HG03432 (cell line): ENCODE results near the gene ZDHHC3.

ENCODE experiments used
- ATAC-seq: cut with Tn5 transposase; IDR thresholded peaks from one replicate; pipeline ENCODE4 v1.9.1; 2021; ENCODE audit warnings: mild to moderate bottlenecking, moderate library complexity; ENCODE audit not compliant: unreplicated experiment

The ZDHHC3 gene

GRCh38 chr3:44930911-44931310, 45.1 kb downstream of the ZDHHC3 start:
- no peak for ATAC-seq

- ATAC-seq: no peak
Measured at GRCh38 chr3:44929782-44930181, 46.2 kb downstream of the ZDHHC3 start.

GRCh38 chr3:44927371-44927770, 48.6 kb downstream of the ZDHHC3 start:
- ATAC-seq: no peak

DNA sequence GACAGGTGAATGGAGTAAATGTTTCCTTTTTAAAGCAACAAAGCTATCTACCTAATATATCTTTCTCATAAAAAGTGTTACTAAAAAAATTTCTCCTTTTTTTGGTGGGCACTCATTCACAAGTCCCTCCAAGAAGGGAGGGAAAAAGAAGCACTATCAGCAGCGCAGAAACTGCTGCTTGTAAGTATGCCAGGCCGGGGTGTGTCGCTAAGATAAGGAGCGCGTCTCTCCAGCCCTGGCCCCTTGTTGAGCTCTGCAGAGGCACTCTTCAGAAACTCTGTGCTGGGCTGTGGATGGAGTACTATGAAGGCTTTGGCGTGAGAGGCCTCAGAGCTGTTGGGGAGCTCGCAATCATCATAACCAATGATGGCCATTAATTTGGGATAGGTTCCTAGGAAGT, 49.1 kb downstream of the ZDHHC3 start:
- no peak for ATAC-seq

DNA sequence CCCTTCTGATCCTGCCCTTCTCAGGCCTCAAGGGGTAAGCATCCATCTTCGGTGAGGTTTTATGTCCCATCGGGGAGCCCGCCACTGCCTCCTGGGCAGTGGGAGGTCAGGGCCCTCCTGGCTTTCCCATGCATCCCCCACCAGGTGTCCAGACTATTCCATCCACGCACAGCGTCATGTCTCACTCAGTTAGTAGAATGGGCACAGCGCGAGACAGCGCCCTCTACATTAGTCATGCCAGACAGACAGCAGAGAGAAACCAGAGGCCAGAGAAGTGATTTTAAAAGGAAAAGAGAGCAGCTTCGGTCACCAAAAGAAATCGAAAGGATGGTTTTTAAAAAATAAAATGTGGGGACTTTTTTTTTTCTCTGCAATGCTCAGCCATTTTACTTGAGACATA, 49.8 kb downstream of the ZDHHC3 start:
- ATAC-seq: no peak

DNA sequence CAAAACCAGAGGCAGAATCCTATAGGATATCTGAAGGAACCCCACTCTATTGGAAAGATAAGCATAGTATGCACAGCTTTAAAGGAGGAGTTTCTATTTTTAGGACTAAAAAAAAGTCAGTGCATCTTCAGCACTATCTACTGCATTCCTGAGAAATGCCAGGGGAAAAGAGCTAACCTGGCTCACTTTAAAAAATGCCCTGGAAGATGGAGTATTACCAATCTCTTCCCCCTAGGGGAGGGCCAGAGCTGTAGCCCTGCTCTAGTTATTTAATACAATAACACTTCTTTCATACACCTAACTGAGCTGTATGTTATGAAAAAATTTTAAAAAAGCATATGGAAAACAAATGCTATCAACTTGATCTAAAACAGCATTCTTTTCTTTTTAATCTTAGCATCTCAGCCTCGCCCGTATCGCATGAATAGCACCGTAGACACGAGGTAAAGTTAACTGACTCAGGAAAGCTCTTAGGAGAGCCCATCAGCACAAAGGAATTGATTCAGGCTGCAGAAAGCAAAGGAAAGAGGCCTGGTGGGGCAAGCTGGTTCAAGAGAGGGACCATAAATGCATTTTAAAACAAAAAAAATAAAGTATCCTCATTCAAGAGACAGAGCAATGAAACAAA, 51.4 kb downstream of the ZDHHC3 start:
- no peak for ATAC-seq

DNA sequence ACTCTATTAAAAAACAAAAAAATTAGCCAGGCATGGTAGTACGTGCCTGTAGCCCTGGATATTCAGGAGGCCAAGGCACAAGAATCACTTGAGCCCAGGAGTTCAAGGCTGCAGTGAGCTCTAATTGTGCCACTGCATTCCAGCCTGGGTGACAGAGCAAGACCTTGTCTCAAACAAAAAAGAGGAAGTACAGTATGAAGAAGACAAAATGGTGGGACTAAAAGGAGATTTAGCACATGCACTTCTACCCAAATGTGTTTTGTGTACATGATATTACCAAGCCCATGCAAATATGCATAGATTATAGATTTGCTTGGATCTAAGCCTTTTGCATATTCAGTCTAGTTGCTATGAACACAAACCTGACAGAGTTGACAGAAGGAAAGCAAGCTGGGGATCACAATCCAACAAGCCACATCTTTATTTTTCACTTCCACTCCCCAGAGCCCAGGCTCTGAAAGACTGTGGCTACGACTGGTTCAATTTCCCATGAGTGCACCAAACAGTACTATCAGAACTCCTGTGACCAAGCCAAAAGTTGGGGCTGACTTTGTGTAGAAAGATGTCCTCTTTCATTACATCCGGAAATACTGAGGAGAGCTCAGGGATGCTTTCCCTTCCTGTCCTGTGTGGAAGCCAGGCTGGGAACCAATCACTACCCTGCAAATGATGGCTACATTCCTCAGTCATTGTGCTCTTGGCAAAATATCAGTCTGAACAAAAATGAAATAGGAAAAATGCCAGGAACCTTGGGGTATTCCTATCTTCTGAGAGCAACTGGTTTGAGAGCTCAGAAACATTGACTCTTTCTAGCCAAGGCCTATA, 52.1 kb downstream of the ZDHHC3 start:
- no peak for ATAC-seq

DNA sequence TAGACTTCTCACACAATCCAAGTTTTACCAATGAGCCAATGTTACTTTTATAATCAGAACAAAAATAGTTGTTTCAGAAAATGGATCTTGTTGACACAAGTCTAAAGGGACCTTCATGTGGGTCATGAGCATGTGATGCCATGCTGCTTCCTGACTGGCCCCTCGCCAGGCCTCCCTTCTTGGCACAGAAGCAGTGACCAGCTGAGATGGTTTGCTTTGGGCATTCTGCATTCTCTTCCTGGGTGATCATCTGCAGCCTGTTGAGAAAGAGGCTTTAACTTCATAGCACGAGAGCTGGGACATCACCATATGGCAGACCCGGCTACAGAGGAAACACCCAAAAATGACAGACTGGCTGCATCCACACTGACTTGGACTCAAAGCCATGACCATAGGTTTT, 55.9 kb downstream of the ZDHHC3 start:
- no peak for ATAC-seq

GRCh38 chr3:44918581-44918980, 57.4 kb downstream of the ZDHHC3 start:
- ATAC-seq: no peak

GRCh38 chr3:44918087-44918486, 57.9 kb downstream of the ZDHHC3 start:
- ATAC-seq: no peak

- ATAC-seq: no peak
Measured at GRCh38 chr3:44915702-44916438, 60.1 kb downstream of the ZDHHC3 start.

- no peak for ATAC-seq
Measured at GRCh38 chr3:44914936-44915335, 61.0 kb downstream of the ZDHHC3 start.

DNA sequence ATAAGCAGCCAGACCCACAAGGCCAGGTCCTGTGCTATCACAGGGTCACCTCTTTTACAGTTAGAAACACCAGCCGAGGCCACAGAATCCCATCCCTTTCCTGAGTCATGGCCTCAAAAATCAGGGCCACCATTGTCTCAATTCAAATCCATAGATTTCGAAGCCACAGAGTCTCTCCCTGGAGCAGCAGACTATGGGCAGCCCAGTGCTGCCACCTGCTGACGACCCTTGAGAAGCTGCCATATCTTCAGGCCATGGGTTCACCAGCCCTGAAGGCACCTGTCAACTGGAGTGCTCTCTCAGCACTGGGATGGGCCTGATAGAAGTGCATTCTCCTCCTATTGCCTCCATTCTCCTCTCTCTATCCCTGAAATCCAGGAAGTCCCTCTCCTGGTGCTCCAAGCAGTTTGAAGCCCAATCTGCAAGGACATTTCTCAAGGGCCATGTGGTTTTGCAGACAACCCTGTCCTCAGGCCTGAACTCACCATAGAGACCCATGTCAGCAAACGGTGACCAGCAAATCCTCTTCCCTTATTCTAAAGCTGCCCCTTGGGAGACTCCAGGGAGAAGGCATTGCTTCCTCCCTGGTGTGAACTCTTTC, 62.0 kb downstream of the ZDHHC3 start:
- ATAC-seq: no peak

DNA sequence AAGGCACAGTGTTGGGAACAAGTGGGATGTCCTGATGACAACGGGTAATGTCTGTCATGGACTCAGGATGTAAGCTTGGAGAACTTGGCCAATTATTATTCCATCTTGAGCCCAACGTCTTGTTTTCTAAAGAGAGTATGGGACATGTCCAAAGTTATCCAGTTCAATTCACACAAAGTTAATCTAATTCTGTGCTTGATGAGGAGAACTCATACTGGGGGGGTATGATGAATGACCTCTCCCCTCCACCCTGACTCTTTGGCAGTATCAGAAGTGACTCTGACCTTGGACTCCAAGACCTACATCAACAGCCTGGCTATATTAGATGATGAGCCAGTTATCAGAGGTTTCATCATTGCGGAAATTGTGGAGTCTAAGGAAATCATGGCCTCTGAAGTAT, 65.3 kb downstream of the ZDHHC3 start:
- no peak for ATAC-seq

DNA sequence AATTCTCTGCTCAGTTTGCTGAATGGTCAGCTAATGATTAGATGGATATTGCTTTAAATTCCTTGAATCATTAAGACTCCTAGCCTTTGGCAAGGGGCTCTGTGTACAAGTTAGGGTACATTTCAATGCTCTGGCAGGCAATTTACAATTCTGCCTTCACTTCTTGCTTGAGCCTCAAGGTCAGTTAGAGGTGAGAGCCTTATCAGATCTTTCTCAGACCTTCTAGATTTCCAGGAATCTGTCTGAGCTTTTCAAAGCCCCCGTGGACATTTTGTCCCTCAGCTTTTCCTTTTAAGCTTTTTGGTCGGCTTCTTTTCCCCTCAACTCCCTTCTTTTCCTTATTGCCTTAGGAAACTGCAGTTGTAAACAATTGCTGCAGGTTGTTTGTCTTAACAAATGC, 66.9 kb downstream of the ZDHHC3 start:
- no peak for ATAC-seq

DNA sequence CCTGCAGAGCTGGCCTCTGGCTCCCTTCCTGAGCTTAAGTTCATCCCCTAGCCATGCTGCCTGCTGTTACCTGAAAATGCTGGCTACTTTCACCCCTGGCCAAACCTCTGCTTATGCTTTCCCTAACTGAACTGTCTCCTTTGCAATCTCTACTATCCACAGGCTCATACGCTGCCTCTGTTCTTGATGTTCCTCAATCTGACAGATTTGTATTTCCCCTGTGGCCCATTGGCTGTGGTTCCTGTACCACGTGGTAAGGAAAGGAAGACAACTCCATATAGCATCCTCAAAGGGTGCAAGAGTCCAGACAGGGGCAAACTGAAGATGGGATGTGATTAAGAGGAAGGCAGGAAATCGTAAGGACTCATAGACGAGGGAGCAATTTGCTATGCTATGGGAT, 68.4 kb downstream of the ZDHHC3 start:
- no peak for ATAC-seq

- ATAC-seq: no peak
Measured at GRCh38 chr3:44906997-44907396, 69.0 kb downstream of the ZDHHC3 start.

DNA sequence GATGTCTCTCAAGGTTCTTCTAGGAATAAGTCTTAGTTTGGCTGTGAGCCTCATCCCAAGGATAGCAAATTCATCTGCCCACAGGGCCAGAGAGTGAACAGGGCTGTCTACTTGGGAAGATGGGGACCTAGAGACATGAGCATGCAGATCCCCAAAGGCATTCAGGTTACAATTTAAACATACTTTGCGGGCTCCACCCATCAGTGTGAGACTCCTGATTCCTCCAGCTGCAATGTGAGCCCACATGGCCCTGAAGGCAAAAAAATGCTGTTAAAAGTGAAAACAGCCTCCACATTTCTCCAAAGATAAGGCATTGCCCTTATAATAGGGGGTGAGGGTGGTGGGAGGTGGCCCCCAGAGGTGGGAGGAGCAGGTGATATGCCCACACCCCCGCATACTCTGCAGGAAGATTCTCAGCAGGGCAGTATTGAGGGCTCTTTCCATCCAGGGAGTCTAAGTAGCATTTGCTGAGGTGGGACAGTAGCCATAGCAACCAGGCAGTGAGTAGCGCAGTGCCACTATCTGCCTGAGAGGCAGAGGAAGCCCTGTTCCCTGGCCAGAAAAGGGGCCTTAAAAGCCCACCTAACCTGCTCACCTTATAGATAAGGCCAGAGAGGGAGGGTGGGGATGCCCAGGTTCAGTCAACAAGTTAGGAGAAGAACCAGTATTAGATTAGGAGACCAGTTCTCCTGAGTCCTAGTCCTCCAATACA, 70.4 kb downstream of the ZDHHC3 start:
- ATAC-seq: no peak

- no peak for ATAC-seq
Measured at GRCh38 chr3:44903751-44904150, 72.2 kb downstream of the ZDHHC3 start.

GRCh38 chr3:44903314-44903713, 72.7 kb downstream of the ZDHHC3 start:
- no peak for ATAC-seq

DNA sequence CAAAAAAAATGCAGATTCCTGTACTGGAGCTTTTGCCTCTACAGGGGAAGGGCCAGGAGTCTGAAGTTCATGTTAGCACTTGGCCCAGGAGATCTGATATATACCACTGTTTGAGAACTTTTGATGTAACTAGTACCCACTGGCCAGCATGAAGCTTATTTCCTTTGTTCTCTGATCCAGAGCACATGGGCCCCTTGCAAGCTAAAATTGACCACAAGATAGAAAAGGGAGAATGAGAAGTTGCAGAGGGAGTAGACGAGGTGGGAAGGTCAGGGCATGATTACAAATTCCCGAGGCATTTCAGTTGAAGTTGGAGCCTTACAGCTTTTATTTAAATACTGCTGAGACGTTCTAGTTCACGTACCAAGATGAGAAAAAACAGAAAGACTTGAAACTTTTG, 73.3 kb downstream of the ZDHHC3 start:
- ATAC-seq: no peak
